NCI-H526 treated with DMSO at 0.1 percent for 48 hours (cell line): ENCODE measurements around the gene PCCA.

Experiments
- DNase-seq: peaks from one replicate; lab custom pipeline; 2025; lab: John Stamatoyannopoulos, UW

The PCCA gene

DNA sequence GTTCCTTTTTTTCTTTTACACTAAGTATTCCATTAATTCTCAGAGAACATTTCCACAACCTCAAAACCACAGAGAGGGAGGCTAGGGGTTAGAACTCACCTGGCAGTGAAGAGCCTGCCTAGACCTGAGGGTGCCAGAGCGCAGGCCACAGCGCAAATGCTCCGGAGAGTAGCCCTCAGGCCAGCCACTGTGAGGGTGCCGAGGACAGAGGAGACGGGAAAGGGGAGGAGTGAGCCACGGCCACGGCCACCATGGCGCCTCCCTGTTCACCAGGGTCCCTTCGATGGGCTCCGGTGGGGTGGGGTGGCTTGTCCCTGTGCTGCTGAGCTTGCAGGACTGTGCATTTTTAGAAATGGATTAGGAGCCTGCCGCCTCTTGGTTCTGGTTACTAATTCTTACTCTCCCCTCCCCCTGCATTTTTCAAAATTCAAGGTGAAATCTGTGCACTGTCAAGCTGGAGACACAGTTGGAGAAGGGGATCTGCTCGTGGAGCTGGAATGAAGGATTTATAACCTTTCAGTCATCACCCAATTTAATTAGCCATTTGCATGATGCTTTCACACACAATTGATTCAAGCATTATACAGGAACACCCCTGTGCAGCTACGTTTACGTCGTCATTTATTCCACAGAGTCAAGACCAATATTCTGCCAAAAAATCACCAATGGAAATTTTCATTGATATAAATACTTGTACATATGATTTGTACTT, 440.9 kb downstream of the PCCA start:
- no peak for DNase-seq

GRCh38 chr13:100530671-100531213, 441.8 kb downstream of the PCCA start:
- DNase-seq: no peak

GRCh38 chr13:100532090-100532766, 443.3 kb downstream of the PCCA start:
- DNase-seq: no peak

GRCh38 chr13:100532836-100533435, 444.0 kb downstream of the PCCA start:
- DNase-seq: no peak

GRCh38 chr13:100533588-100534041, 444.7 kb downstream of the PCCA start:
- DNase-seq: no peak

GRCh38 chr13:100534147-100534843, 445.4 kb downstream of the PCCA start:
- DNase-seq: no peak

- DNase-seq: no peak
These were observed 446.0 kb downstream of the PCCA start for GRCh38 chr13:100534911-100535310.

- DNase-seq: no peak
These were observed 446.7 kb downstream of the PCCA start for GRCh38 chr13:100535426-100536135.

DNA sequence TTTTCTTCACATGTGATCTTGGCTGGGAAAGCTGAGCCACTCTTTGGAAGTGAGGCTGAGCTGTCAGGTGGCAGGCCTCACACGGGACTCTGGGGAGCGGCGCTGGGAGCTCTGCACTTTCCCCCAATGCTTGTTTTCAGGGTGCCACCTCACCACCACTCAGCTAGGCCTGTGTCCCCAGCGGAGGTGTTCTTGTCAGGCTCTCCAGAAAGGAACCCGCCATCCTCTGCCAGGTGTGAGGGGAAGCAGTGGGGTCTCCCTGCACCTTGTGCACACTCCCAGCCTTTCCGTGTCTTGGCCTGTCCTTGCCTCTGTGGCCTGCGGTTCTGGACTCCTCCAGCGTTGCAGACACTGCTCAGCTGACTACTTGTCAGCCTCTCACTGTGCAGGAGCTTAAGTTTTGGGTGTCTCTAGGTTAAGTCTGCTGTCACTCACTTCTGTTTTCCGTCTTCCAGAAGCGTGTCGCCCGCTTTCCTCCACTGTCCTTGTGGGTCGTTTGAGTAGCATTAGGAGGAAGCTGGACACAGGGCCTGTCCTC, 447.8 kb downstream of the PCCA start:
- no peak for DNase-seq

DNA sequence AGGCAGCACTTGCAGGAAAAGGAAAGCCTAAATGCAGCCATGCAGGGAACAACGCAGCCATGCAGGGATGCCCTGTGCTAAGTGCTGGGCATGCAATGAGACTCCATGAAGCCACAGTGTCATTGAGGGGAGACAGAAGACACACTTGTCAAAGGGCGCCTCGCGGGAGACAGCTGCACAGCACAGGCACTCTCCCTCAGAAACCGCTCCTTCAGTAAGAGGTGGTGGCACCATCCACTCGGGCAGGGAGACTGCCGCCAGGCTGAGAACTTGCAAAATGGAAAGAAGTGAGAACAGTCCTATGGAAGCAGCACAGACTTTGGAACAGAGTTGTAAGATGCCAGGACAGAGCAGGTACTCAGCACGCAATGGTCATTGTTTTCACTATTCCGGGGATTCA, 448.6 kb downstream of the PCCA start:
- DNase-seq: no peak

DNA sequence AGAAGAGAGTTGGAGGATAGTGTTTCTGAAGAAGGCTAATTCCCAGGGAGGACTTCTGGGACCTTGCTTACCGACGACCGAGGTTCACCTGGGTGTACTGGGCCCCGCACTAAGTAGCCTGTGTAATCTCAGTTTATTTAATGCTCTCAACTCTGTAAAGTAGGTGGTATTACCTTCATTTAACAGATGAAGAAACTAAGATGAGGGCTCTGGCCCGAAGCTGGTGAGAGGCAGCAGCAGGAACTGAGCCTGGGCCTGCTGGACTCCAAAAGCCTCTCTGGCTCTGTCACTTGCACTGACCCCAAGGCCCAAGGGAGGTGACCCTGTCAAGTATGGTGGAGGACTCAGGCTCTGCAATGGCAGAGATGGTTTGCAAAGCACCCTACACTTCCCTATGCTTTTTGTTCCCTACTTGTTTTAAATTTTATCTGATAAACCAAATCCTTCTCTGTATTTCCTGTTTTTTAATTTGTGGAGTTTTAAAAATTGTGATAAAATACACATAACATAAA, 449.1 kb downstream of the PCCA start:
- DNase-seq: no peak

DNA sequence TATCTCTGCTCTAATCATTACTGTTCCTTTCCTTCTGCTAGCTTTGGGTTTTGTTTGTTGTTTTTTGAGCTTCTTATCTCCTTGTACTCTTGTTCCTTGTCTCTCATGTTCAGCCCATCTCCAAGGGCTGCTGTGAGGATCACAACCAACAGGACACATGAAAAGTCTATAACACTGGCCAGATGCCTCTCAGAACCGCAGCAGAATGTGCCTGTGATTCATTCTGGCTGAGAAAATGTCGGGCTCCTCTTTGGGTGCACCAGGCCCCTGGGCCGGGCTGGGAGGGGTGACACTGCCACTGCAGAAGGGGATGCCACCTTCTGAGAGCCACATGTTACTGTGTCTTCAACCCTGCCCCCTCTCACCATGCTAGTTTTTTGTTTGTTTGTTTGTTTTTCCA, 451.7 kb downstream of the PCCA start:
- DNase-seq: no peak

GRCh38 chr13:100541897-100542825, 453.3 kb downstream of the PCCA start:
- DNase-seq: no peak

GRCh38 chr13:100542826-100543156, 453.9 kb downstream of the PCCA start:
- DNase-seq: peak; percentile 63

DNA sequence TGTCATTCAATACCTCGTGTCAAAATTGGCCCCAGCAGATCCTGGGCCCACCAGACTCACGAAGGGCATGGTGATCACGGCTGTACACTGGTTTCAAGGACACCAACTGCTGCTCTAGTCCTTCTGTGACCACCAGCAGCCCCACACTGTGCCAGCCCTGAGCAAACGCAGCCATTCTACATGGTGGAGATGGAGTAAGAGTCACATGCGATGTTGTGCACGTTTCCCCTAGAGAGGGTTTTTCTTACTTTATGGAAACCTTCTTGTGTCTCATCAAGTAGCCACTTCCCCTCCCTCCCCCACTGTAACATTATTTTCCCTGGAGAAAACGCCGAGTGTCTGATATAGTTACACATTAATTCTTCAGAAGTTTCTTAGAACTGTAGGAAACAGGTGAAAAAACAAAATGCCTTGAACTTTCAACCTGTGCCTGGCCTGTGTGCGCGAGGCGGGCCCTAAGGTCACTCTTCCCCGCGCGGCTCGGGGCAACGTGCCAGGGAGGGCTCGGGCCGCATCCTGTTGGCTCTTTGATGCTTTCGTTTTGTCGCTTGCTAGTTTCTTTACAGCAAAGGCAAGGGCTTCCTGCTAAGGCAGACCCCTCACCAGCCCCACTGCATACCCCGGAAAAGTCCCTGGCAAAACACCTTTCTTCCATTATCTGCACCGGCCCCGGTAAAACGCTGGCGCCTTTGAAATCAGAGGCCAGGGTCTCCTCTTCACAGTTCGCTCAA, 455.1 kb downstream of the PCCA start:
- no peak for DNase-seq

DNA sequence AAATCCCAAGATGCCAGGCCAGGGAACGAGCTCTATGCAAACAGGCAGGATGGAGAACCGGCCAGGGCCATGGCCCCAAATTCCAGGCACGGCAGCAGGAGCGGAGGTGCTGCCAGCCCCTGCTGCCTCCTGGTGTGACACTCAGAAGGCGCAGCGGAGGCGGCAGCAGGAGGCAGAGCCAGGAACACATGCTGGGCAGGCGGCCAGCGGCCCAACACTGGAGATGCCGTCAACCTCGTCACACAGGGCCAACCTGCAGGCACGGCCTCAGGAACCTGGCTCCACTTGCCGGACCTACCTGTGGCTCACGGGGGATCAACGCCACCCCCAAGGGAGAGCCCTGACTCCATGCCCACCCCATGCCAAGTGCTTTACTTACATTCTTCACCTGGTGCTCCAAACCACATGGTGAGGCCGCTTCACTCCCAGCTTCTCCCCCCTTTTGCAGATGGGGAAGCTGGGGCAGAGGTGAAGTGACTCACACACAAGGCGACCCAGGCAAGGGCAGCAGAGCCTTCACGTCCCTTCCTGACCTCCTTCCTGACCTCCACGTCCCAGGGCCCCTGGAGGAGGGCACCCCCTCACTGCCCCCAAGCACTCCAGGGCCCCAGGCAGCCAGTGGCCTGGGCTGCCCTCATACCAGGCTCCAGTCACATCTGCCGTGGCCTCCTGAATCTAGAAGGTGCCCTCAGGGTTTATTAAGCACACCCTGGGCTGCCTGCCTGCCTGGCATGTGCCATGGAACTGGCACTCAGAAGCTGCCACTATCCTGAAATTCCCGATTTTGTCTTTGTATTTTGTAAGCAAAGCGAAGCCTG, 456.2 kb downstream of the PCCA start:
- no peak for DNase-seq

- DNase-seq: no peak
These were observed 456.8 kb downstream of the PCCA start for GRCh38 chr13:100545684-100546061.

- no peak for DNase-seq
These were observed 458.0 kb downstream of the PCCA start for GRCh38 chr13:100546713-100547405.
